ENCODE data around the gene MYCBPAP. TPM values are rescaled to one million over a fixed set of nuclear protein-coding genes. Genes with fewer than 3 reads are reported as not detected.

The MYCBPAP gene
- total and polyA plus RNA-seq, 3 donors from 2014 or later = 75.9 to 315 (median 91.7) TPM

- Histone ChIP-seq H3K27me3 (no peaks in the 10 kb centered on the region), H3K4me1 (peaks cover 22% of the 10 kb centered on the region), H3K4me3 (no peak overlapping the region), H3K27ac (no peak overlapping the region), H3K36me3 (ENCODE audit: low read depth, missing control alignments) (no peaks in the 10 kb centered on the region), H3K9me3 (no peaks in the 10 kb centered on the region)
- intact Hi-C loops (cut with DNase I; ENCODE audit: low total_unique reads) = loop anchor here (5.0 to 10.0 kb wide), 2 partner anchors 61 to 143 kb away; no protein-coding TSS in a partner anchor
- WGBS, 2 donors = 46 to 69% methylated on average over 4 of the region's 4 CpGs
- no peak for DNase-seq
- no peak for TF ChIP-seq CTCF (IDR thresholded peaks at IDR 0.05)
Observed at GRCh38 chr17:50481648-50482047, 26.6 kb upstream of the MYCBPAP start.

GRCh38 chr17:50482110-50482509 lies 26.1 kb upstream of the MYCBPAP start:
- H3K36me3 ChIP-seq (ENCODE audit: low read depth, missing control alignments) = no peaks in the 10 kb centered on the region
- H3K4me1 ChIP-seq = peaks cover 22% of the 10 kb centered on the region
- TF ChIP-seq POLR2A (IDR thresholded peaks at IDR 0.05) = no peak
- TF ChIP-seq CTCF (IDR thresholded peaks at IDR 0.05) = no peak
- 62 to 77% methylated on average over 14 to 23 of the region's 23 CpGs for WGBS, 2 donors
- H3K9me3 ChIP-seq = no peaks in the 10 kb centered on the region
- no peak overlapping the region for H3K4me3 ChIP-seq
- H3K27ac ChIP-seq = peak overlapping the region in 1 of 2 donors; percentile 75
- no peak for DNase-seq
- H3K27me3 ChIP-seq = no peaks in the 10 kb centered on the region
- intact Hi-C loops (cut with DNase I; ENCODE audit: low total_unique reads) = loop anchor here (5.0 to 10.0 kb wide), 2 partner anchors 60 to 143 kb away; no protein-coding TSS in a partner anchor

GRCh38 chr17:50482516-50482915 lies 25.7 kb upstream of the MYCBPAP start:
- DNase-seq = peak; percentile 98
- peaks cover 22% of the 10 kb centered on the region for H3K4me1 ChIP-seq
- intact Hi-C loops (cut with DNase I; ENCODE audit: low total_unique reads) = loop anchor here (5.0 to 10.0 kb wide), 2 partner anchors 60 to 142 kb away; no protein-coding TSS in a partner anchor
- no peaks in the 10 kb centered on the region for H3K36me3 ChIP-seq (ENCODE audit: low read depth, missing control alignments)
- peak overlapping the region; percentile 14 to 75 for H3K27ac ChIP-seq
- H3K9me3 ChIP-seq = no peaks in the 10 kb centered on the region
- TF ChIP-seq CTCF (IDR thresholded peaks at IDR 0.05) (peak; percentile 84 to 97 (median 93)), POLR2A (IDR thresholded peaks at IDR 0.05) (no peak)
- no peaks in the 10 kb centered on the region for H3K27me3 ChIP-seq
- no peak overlapping the region for H3K4me3 ChIP-seq
- WGBS, 2 donors = 7% methylated on average over 5 to 7 of the region's 7 CpGs

- Histone ChIP-seq H3K9me3 (no peaks in the 10 kb centered on the region), H3K36me3 (ENCODE audit: low read depth, missing control alignments) (no peaks in the 10 kb centered on the region), H3K4me1 (peaks cover 14% of the 10 kb centered on the region), H3K27me3 (no peaks in the 10 kb centered on the region), H3K4me3 (no peak overlapping the region), H3K27ac (peak overlapping the region in 1 of 2 donors; percentile 75)
- DNase-seq = no peak
- intact Hi-C loops (cut with DNase I; ENCODE audit: low total_unique reads) = loop anchor here (5.0 to 10.0 kb wide), 2 partner anchors 59 to 142 kb away; no protein-coding TSS in a partner anchor
- TF ChIP-seq POLR2A (IDR thresholded peaks at IDR 0.05) (no peak), CTCF (IDR thresholded peaks at IDR 0.05) (no peak)
- WGBS, 2 donors = 71 to 77% methylated on average over 5 of the region's 5 CpGs
Observed at GRCh38 chr17:50483266-50483665, 25.0 kb upstream of the MYCBPAP start.

Data from testis (tissue), 3 donors.